ENCODE data around the gene PNLIP.

Gene PNLIP

GRCh38 chr10:116611153-116611545 is 65.4 kb downstream of the PNLIP start:
- Histone ChIP-seq H3K27me3 (ENCODE audit: insufficient read depth, low read length) (peaks cover 4% of the 10 kb centered on the region), H3K36me3 (ENCODE audit: insufficient read depth, low read length) (no peaks in the 10 kb centered on the region), H3K9me3 (ENCODE audit: low read length) (no peaks in the 10 kb centered on the region), H3K4me3 (ENCODE audit: low read length) (no peak overlapping the region), H2AFZ (ENCODE audit: low read depth, low read length) (no peak overlapping the region), H3K4me1 (ENCODE audit: insufficient read depth, low read length) (no peaks in the 10 kb centered on the region)

- Histone ChIP-seq H3K27me3 (ENCODE audit: insufficient read depth, low read length) (no peaks in the 10 kb centered on the region), H3K36me3 (ENCODE audit: insufficient read depth, low read length) (no peaks in the 10 kb centered on the region), H3K4me1 (ENCODE audit: insufficient read depth, low read length) (no peaks in the 10 kb centered on the region), H3K9me3 (ENCODE audit: low read length) (no peaks in the 10 kb centered on the region), H3K4me3 (ENCODE audit: low read length) (no peak overlapping the region), H2AFZ (ENCODE audit: low read depth, low read length) (no peak overlapping the region)
Measured at GRCh38 chr10:116612107-116612769, 66.5 kb downstream of the PNLIP start.

- Histone ChIP-seq H3K27me3 (ENCODE audit: insufficient read depth, low read length) (no peaks in the 10 kb centered on the region), H3K4me3 (ENCODE audit: low read length) (no peak overlapping the region), H3K4me1 (ENCODE audit: insufficient read depth, low read length) (no peaks in the 10 kb centered on the region)
Measured at GRCh38 chr10:116613471-116613870, 67.7 kb downstream of the PNLIP start.

GRCh38 chr10:116614796-116615195 is 69.1 kb downstream of the PNLIP start:
- Histone ChIP-seq H3K36me3 (ENCODE audit: insufficient read depth, low read length) (no peaks in the 10 kb centered on the region), H3K4me1 (ENCODE audit: insufficient read depth, low read length) (no peaks in the 10 kb centered on the region), H3K4me3 (ENCODE audit: low read length) (no peak overlapping the region), H3K27me3 (ENCODE audit: insufficient read depth, low read length) (no peaks in the 10 kb centered on the region), H3K9me3 (ENCODE audit: low read length) (no peaks in the 10 kb centered on the region), H2AFZ (ENCODE audit: low read depth, low read length) (no peak overlapping the region)

More at GRCh38 chr10:116613471-116613870, 67.7 kb downstream of the PNLIP start:
- Histone ChIP-seq H2AFZ (ENCODE audit: low read depth, low read length) (no peak overlapping the region), H3K36me3 (ENCODE audit: insufficient read depth, low read length) (no peaks in the 10 kb centered on the region), H3K9me3 (ENCODE audit: low read length) (no peaks in the 10 kb centered on the region)

GRCh38 chr10:116615199-116615776 is 69.6 kb downstream of the PNLIP start:
- H3K4me1 ChIP-seq (ENCODE audit: insufficient read depth, low read length), result no peaks in the 10 kb centered on the region
- no peak overlapping the region for H3K4me3 ChIP-seq (ENCODE audit: low read length)
- H3K27me3 ChIP-seq (ENCODE audit: insufficient read depth, low read length), result no peaks in the 10 kb centered on the region
- H3K9me3 ChIP-seq (ENCODE audit: low read length), result no peaks in the 10 kb centered on the region
- H2AFZ ChIP-seq (ENCODE audit: low read depth, low read length), result no peak overlapping the region
- H3K36me3 ChIP-seq (ENCODE audit: insufficient read depth, low read length), result no peaks in the 10 kb centered on the region
